Small intestine (tissue), 7 donors: ENCODE data around the gene PRR33. TPM values are rescaled to one million over a fixed set of nuclear protein-coding genes. Genes with fewer than 3 reads are reported as not detected.
A peak's percentile ranks its signal among the peaks of the same experiment; 100 is the strongest.

ENCODE experiments used
- DNase-seq, 2 donors: peaks; one replicate each; pipeline versions ENCODE4 v3.0.0 to v3.0.0-alpha.2; 2013
- FAIRE-seq: peaks from 2 replicates; lab custom pipeline; 2012; peaks lifted over from hg19 to GRCh38; lab: Jason Lieb, UNC
- H3K27ac ChIP-seq, 3 donors: one replicate each; pipeline ENCODE4 v1.5.1; 2013; ENCODE audit warnings: low read length in 2 of 3, mild to moderate bottlenecking in 2 of 3, control low read depth in 1 of 3, inconsistent platforms in 1 of 3, low read depth in 1 of 3, moderate library complexity in 1 of 3
- H3K27me3 ChIP-seq, 3 donors: one replicate each; pipeline ENCODE4 v1.6.1; 2013; ENCODE audit warnings: low read length in 3 of 3, inconsistent platforms in 1 of 3; ENCODE audit not compliant: control insufficient read depth in 3 of 3, insufficient read depth in 3 of 3
- H3K36me3 ChIP-seq, 3 donors: one replicate each; pipeline ENCODE4 v1.6.1; 2013; ENCODE audit warnings: low read length in 3 of 3, inconsistent platforms in 1 of 3, low read depth in 1 of 3, mild to moderate bottlenecking in 1 of 3, moderate library complexity in 1 of 3; ENCODE audit not compliant: control insufficient read depth in 3 of 3, insufficient read depth in 2 of 3
- H3K4me1 ChIP-seq, 3 donors: one replicate each; pipeline ENCODE4 v1.6.1; 2013; ENCODE audit warnings: low read length in 2 of 3, inconsistent platforms in 1 of 3, low read depth in 1 of 3, mild to moderate bottlenecking in 1 of 3, moderate library complexity in 1 of 3; ENCODE audit not compliant: control insufficient read depth in 3 of 3, insufficient read depth in 2 of 3
- H3K4me3 ChIP-seq, 3 donors: one replicate each; pipeline ENCODE4 v1.5.1; 2013; ENCODE audit warnings: low read length in 3 of 3, control low read depth in 1 of 3, inconsistent platforms in 1 of 3, low read depth in 1 of 3, mild to moderate bottlenecking in 1 of 3, moderate library complexity in 1 of 3
- H3K9me3 ChIP-seq, 2 donors: one replicate each; pipeline ENCODE4 v1.6.1; 2013; ENCODE audit warnings: low read depth in 1 of 2, low read length in 1 of 2; ENCODE audit not compliant: control insufficient read depth in 2 of 2, insufficient read depth in 1 of 2
- WGBS, 3 donors: extraction: QIAGEN DNeasy Blood & Tissue Kit; methylation state at CpG; one replicate each; pipeline ENCODE4 v1.1.7; 2013; 5-methylcytosine and 5-hydroxymethylcytosine counted together
- polyA plus RNA-seq, 4 donors: library from polyadenylated mRNA; stranded (reverse) in 3 of 4; unstranded in 1 of 4; fragments of 200-250 nt in 3 of 4; fragments of 120-200 nt in 1 of 4; gene quantifications; one replicate each; pipeline versions ENCODE4 v1.2.1 to v1.2.3, GENCODE V29; 2013
- donor health status: healthy with polysubstance abuse.
- donor health status: control.
- donor health status: control.
- donor health status: Bipolar disorder and iron deficiency.
- donor health status: healthy.

PRR33 gene
- polyA plus RNA-seq, 4 donors: 0.01 to 0.49 TPM; not detected in 2

DNA sequence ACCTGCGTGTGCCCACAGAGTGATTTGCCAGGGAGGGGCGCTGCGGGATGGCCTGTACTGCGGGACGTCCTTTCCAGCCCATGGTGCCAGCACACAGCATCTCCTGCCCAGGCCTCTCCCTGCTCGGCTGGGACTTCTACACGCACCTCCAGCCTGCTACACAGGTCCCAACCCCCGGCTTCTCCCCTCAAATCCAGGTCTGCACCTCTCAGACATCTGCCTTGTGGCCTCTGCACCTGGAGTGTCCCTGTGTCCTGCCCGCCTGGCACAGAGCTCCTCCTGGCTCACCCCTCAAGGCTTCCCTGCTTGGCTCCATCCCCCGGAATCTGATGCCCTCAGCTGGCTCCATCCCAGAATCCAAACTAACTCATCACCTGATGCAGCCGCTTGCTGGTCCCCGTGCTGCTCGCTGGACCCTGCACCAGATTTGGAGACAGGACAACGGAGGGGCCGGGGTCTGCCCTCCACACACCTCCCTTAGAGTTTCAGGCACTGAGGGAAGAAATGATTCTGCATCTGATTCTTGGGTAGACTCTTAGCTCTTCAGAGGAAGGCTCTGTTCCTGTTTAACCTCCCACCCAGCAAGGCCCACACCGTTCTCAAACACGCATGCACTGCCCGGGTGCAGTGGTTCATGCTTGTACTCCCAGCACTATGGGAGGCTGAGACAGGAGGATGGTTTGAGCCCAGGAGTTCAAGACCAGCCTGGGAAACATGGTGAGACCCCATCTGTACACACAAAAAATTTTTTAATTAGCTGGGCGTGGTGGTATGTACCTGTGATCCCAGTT is 42.9 kb downstream of the PRR33 start:
- H3K4me3 ChIP-seq: no peak overlapping the region
- H3K9me3 ChIP-seq: no peaks in the 10 kb centered on the region
- FAIRE-seq: no peak
- H3K36me3 ChIP-seq: no peaks in the 10 kb centered on the region
- H3K27ac ChIP-seq: no peak overlapping the region
- no peak for DNase-seq
- peaks cover 2 to 9% (median 5%) of the 10 kb centered on the region in 3 donors for H3K4me1 ChIP-seq
- WGBS, 3 donors: 78 to 93% (median 92%) methylated on average over 19 of the region's 19 CpGs
- no peaks in the 10 kb centered on the region for H3K27me3 ChIP-seq

DNA sequence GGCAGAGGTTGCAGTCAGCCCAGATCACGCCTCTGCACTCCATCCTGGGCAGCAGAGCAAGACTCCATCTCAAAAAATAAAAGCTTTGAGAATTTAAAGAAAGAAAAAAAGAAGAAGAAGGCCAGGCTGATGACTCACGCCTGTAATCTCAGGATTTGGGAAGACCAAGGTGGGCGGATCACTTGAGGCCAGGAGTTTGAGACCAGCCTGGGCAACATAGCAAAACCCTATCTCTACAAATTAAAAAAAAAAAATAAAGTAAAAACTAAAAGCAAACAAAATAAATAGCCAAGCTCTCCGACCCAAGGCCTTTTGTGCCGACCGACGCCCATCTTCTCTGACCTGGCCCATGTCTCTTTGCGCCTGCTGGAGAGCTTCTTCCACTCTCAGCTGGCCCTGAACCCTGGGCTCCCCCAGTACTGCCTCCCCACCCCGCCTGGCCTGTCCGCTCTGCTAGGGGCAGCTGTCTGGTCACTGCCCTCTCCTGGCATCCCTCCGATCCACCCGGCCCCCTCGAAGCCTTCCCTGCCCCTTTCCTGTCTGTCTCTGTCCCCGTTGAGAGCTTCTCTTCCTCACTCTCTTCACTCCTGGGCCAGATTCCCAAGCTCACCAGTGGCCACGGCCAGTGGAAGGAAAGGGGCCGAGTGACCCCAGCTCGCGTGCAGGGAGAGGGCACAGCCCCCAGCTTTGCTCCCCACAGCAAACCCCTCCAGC is 43.6 kb downstream of the PRR33 start:
- Histone ChIP-seq H3K4me1 (peaks cover 2 to 9% (median 5%) of the 10 kb centered on the region in 3 donors), H3K27ac (no peak overlapping the region), H3K36me3 (no peaks in the 10 kb centered on the region), H3K4me3 (no peak overlapping the region), H3K9me3 (no peaks in the 10 kb centered on the region), H3K27me3 (no peaks in the 10 kb centered on the region)
- FAIRE-seq: no peak
- WGBS, 3 donors: 75 to 84% (median 81%) methylated on average over 18 of the region's 18 CpGs
- DNase-seq: no peak

GRCh38 chr11:1847006-1847735 is 44.5 kb downstream of the PRR33 start:
- 90 to 93% (median 90%) methylated on average over 32 to 34 of the region's 34 CpGs for WGBS, 3 donors
- no peak for DNase-seq
- H3K9me3 ChIP-seq: no peaks in the 10 kb centered on the region
- H3K4me3 ChIP-seq: no peak overlapping the region
- no peak for FAIRE-seq
- H3K36me3 ChIP-seq: no peaks in the 10 kb centered on the region
- no peaks in the 10 kb centered on the region for H3K27me3 ChIP-seq
- H3K27ac ChIP-seq: no peak overlapping the region
- peaks cover 2 to 9% (median 5%) of the 10 kb centered on the region in 3 donors for H3K4me1 ChIP-seq

DNA sequence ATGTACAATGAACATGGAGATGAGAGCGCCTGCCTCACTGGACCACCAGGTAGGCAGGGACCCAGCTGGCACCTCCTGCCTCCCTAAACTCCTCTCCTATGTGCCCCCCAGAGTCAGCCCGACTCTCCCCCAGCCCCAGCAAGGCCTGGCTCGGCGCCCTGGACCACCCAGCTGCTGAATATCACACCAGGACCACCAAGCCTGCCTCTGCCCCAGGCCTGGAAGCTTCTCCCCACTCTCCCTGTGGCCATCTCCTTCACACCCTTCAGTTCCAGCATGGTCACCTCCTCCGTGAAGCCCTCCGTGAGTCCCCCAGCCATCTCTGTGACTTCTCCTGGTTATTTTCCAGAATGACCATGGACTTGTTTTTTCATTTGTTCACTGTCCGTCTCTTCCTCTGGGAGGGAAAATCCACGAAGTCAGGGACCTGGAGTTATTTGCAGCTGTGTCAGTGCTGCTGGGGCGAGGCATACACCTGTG is 45.2 kb downstream of the PRR33 start:
- Histone ChIP-seq H3K4me1 (peaks cover 0 to 9% (median 5%) of the 10 kb centered on the region in 3 donors), H3K36me3 (no peaks in the 10 kb centered on the region), H3K4me3 (no peak overlapping the region), H3K27me3 (no peaks in the 10 kb centered on the region), H3K27ac (no peak overlapping the region), H3K9me3 (no peaks in the 10 kb centered on the region)
- FAIRE-seq: no peak
- no peak for DNase-seq
- 83 to 91% (median 86%) methylated on average over 9 of the region's 9 CpGs for WGBS, 3 donors

GRCh38 chr11:1845561-1846452 is 45.9 kb downstream of the PRR33 start:
- no peak for FAIRE-seq
- WGBS, 3 donors: 64 to 80% (median 64%) methylated on average over 15 to 21 of the region's 21 CpGs
- Histone ChIP-seq H3K4me3 (no peak overlapping the region), H3K4me1 (peaks cover 0 to 9% (median 5%) of the 10 kb centered on the region in 3 donors), H3K27me3 (no peaks in the 10 kb centered on the region), H3K27ac (peak overlapping the region in 1 of 3 donors; percentile 10), H3K36me3 (no peaks in the 10 kb centered on the region), H3K9me3 (no peaks in the 10 kb centered on the region)
- no peak for DNase-seq

- no peaks in the 10 kb centered on the region for H3K27me3 ChIP-seq
- no peaks in the 10 kb centered on the region for H3K9me3 ChIP-seq
- DNase-seq: no peak
- 43 to 87% (median 55%) methylated on average over 1 of the region's 1 CpG for WGBS, 3 donors
- no peak overlapping the region for H3K4me3 ChIP-seq
- peaks cover 0 to 9% (median 5%) of the 10 kb centered on the region in 3 donors for H3K4me1 ChIP-seq
- no peaks in the 10 kb centered on the region for H3K36me3 ChIP-seq
- H3K27ac ChIP-seq: peak overlapping the region in 2 of 3 donors; percentile 10 to 52
- no peak for FAIRE-seq
Measured at GRCh38 chr11:1845095-1845429, 46.6 kb downstream of the PRR33 start.

DNA sequence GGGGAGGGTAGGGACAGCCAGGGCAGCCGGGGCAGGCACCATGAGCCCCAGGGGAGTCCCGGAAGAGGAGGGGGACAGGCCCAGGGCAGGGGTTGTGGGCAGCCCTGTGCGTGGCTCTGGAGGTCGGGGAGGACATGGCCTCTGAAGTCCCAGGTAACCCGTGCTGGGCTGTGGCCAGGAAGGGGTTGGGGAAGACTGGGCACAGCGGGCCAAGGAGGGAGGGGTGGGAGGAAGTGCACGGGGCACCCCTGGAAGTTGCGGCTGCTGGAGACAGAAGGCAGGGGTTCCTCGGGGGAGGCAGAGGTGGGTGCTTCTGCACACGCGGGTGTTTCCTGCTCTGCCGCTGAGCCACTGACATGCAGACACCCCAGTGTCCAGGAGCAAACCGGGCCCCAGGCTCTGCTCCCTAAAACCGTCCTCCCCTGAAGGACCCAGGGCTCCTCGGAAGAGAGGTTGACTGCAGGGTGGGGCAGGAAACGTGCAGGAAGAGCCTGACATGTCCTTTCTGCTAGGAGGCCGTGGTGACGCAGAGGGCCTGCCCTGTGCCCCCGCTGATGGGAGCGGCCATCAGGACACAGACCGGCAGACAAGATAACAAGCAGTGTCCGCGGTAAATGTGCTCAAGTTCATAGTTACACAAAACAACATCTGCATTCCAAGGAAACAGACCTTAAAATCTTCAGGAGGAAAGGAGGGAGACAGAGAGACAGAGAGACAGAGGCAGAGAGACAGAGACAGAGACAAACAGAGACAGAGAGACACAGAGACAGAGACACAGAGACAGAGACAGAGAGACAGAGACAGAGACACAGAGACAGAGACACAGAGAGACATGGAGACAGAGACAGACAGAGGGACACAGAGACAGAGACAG is 47.2 kb downstream of the PRR33 start:
- H3K4me1 ChIP-seq: peaks cover 0 to 9% (median 5%) of the 10 kb centered on the region in 3 donors
- no peaks in the 10 kb centered on the region for H3K9me3 ChIP-seq
- no peak overlapping the region for H3K4me3 ChIP-seq
- WGBS, 3 donors: 21 to 37% (median 23%) methylated on average over 23 of the region's 23 CpGs
- FAIRE-seq: no peak
- no peaks in the 10 kb centered on the region for H3K27me3 ChIP-seq
- H3K36me3 ChIP-seq: no peaks in the 10 kb centered on the region
- peak; percentile 62 to 77 for DNase-seq
- H3K27ac ChIP-seq: peak overlapping the region in 2 of 3 donors; percentile 46 to 52
